ENCODE data around the gene NHS. TPM values are rescaled to one million over a fixed set of nuclear protein-coding genes. Genes with fewer than 3 reads are reported as not detected.

The NHS gene
- total and polyA plus RNA-seq, 11 donors, result 0.22 to 3.4 (median 1.1) TPM

DNA sequence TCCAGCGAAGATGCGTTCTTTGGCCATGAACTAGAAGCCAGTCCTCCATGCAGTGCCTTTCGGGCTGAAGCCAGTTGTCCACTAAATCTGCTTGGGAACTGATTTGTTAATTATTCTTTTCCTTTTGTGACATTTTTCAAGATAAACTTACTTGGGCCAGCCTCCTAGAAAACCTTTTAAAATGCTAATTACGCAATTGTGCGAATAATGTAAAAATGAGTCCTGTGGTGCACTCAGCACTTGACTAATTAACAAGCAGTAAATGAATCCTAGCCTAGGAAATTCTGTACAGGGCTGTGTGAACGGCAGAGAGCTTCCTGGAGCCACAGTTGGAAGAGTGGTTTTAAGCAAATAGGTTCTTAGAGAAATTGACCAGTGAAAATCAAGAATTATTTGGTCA is 212.4 kb downstream of the NHS start:
- no peak for ATAC-seq
- no peak for DNase-seq
- no peaks in the 10 kb centered on the region for H3K36me3 ChIP-seq
- H3K27me3 ChIP-seq, result peaks cover 0 to 6% (median 0%) of the 10 kb centered on the region in 9 donors
- no peak for TF ChIP-seq POLR2A (IDR thresholded peaks at IDR 0.05)
- TF ChIP-seq, protein P1, sequence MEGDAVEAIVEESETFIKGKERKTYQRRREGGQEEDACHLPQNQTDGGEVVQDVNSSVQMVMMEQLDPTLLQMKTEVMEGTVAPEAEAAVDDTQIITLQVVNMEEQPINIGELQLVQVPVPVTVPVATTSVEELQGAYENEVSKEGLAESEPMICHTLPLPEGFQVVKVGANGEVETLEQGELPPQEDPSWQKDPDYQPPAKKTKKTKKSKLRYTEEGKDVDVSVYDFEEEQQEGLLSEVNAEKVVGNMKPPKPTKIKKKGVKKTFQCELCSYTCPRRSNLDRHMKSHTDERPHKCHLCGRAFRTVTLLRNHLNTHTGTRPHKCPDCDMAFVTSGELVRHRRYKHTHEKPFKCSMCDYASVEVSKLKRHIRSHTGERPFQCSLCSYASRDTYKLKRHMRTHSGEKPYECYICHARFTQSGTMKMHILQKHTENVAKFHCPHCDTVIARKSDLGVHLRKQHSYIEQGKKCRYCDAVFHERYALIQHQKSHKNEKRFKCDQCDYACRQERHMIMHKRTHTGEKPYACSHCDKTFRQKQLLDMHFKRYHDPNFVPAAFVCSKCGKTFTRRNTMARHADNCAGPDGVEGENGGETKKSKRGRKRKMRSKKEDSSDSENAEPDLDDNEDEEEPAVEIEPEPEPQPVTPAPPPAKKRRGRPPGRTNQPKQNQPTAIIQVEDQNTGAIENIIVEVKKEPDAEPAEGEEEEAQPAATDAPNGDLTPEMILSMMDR (IDR thresholded peaks at IDR 0.05), result no peak
- no peak overlapping the region for H3K27ac ChIP-seq
- intact Hi-C loops (cut with DNase I), result loop anchor here in 4 of 10 donors (5.0 to 10.0 kb wide), 3 partner anchors 53 to 340 kb away; partner anchors contain the start of gene NHS (in 2 of the 4)
- H3K4me1 ChIP-seq, result peaks cover 0 to 15% (median 2%) of the 10 kb centered on the region in 12 donors
- no peak overlapping the region for H3K4me3 ChIP-seq
- 77 to 94% (median 87%) methylated on average over 6 of the region's 6 CpGs for WGBS, 4 donors
- no peaks in the 10 kb centered on the region for H3K9me3 ChIP-seq

GRCh38 chrX:17588303-17588702 is 213.3 kb downstream of the NHS start:
- 63 to 77% (median 67%) methylated on average over 3 of the region's 3 CpGs for WGBS, 4 donors
- H3K4me1 ChIP-seq, result peaks cover 0 to 19% (median 3%) of the 10 kb centered on the region in 12 donors
- intact Hi-C loops (cut with DNase I), result loop anchor here in 4 of 10 donors (5.0 to 10.0 kb wide), 3 partner anchors 54 to 341 kb away; partner anchors contain the start of gene NHS (in 2 of the 4)

GRCh38 chrX:17590892-17591740 is 216.1 kb downstream of the NHS start:
- peaks cover 0 to 19% (median 2%) of the 10 kb centered on the region in 12 donors for H3K4me1 ChIP-seq
- WGBS, 4 donors, result 36 to 40% (median 39%) methylated on average over 9 of the region's 9 CpGs
- peak; percentile 77 to 90 (median 83) for ATAC-seq
- H3K27ac ChIP-seq, result peak overlapping the region in 5 of 12 donors; percentile 3 to 72 (median 38)
- H3K4me3 ChIP-seq, result peak overlapping the region in 5 of 12 donors; percentile 3 to 43 (median 33)
- intact Hi-C loops (cut with DNase I), result loop anchor here in 9 of 10 donors (1.0 to 10.0 kb wide), 13 partner anchors 54 to 349 kb away; partner anchors contain the start of gene NHS (in 5 of the 9)
- peak; percentile 44 to 60 (median 52) for DNase-seq
- TF ChIP-seq, protein P1 (IDR thresholded peaks at IDR 0.05), result peak; percentile 52 to 75 (median 64)
- no peak for TF ChIP-seq POLR2A (IDR thresholded peaks at IDR 0.05)
- peaks cover 0 to 4% (median 0%) of the 10 kb centered on the region in 9 donors for H3K27me3 ChIP-seq
- no peaks in the 10 kb centered on the region for H3K36me3 ChIP-seq
- H3K9me3 ChIP-seq, result no peaks in the 10 kb centered on the region

More at GRCh38 chrX:17588303-17588702, 213.3 kb downstream of the NHS start:
- Histone ChIP-seq H3K27ac (no peak overlapping the region), H3K36me3 (no peaks in the 10 kb centered on the region), H3K9me3 (no peaks in the 10 kb centered on the region), H3K27me3 (peaks cover 0 to 3% (median 0%) of the 10 kb centered on the region in 9 donors), H3K4me3 (no peak overlapping the region)
- ATAC-seq, result no peak
- no peak for TF ChIP-seq POLR2A (IDR thresholded peaks at IDR 0.05)
- DNase-seq, result no peak

GRCh38 chrX:17591741-17592110 is 216.7 kb downstream of the NHS start:
- Histone ChIP-seq H3K27me3 (peaks cover 0 to 4% (median 0%) of the 10 kb centered on the region in 9 donors), H3K4me1 (peaks cover 0 to 19% (median 2%) of the 10 kb centered on the region in 12 donors), H3K9me3 (no peaks in the 10 kb centered on the region), H3K27ac (peak overlapping the region in 5 of 12 donors; percentile 3 to 72 (median 38)), H3K36me3 (no peaks in the 10 kb centered on the region), H3K4me3 (peak overlapping the region in 5 of 12 donors; percentile 3 to 43 (median 33))
- WGBS, 4 donors, result 37 to 63% (median 54%) methylated on average over 4 of the region's 4 CpGs
- DNase-seq (no peak), ATAC-seq (peak in 3 of 4 donors; percentile 19 to 63 (median 43))
- intact Hi-C loops (cut with DNase I), result loop anchor here (1.0 to 10.0 kb wide), 14 partner anchors 54 to 349 kb away; partner anchors contain the start of gene NHS (in 5 of the 10)
- TF ChIP-seq, protein P1 (IDR thresholded peaks at IDR 0.05), result no peak
- no peak for TF ChIP-seq POLR2A (IDR thresholded peaks at IDR 0.05)
